IPS DF 4.7 (cell line): ENCODE measurements around the gene CPNE8.

Experiments
- DNase-seq: peaks from one replicate; pipeline ENCODE4 v3.0.0-alpha.2; 2013; ENCODE audit warnings: low spot score; ENCODE audit errors: extremely low read depth

CPNE8 gene

DNA sequence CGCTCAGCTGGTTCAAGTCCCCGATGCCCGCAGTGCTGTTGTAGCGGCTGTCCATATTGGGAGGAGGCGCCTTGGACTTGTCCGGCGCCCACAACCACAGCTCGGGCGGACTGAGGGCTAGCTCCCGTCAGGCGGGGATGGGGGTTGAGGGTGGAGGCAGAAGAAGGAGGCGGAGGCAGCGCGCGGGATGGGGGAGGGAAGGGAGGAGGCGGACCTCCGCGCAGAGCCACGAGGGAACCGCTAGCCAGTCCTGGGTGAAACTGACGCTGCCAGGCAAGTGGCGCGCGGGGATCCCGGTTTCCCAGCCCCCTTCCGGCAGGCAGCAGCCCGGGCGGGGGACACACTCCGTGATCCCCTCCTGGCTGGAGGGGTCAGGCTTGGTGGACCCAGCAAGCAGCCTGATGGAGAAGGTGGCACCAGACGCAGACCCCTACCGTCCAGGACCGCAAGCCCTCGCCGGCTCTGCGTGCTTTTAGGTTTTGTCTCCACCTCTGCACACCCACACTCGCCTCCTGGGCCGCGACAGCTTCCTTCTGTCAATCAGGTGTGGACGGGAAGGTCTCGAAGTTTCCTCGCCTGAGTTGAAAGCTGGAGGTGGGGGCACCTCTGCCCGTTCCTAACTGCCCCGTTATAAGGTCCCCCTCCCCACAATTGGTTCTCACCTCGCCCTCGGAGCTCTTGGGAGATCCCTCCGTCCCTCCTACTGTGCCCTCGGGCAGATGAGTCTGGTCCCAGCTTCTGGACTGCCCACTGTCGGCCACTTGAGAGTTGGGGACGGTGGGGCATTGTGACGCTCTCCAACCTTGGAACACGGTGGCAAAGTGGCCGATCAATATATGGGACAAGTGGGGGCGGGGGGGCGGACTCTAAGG, at the start of gene CPNE8:
TSS of gene CPNE8 (minus strand) at position 112 of the 872 bp plus-strand sequence. CDS start at position 55, 57 bp downstream.
- no peak for DNase-seq

GRCh38 chr12:38954238-38954873, 49.0 kb upstream of the CPNE8 start:
- DNase-seq: no peak

DNA sequence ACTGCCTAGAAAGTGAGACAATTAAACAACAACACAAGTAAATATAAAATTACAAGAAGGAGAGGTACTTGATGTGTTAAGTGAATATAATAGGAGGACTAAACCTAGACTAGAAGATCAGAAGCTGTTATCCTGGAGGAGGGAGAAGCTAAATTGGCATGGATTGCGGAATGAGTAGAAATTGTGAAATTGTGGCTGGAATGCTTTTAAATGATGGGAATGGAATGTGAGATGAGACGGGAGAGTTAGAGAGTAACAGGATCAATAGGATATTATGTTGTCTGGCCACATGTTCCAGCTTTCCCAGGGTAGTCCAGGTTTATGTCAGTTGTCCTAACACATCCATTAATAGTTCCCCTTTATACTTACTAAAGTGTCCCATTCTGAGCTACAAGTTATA, 44.0 kb upstream of the CPNE8 start:
- DNase-seq: no peak

- DNase-seq: no peak
Measured at GRCh38 chr12:38934686-38935085, 29.3 kb upstream of the CPNE8 start.

- no peak for DNase-seq
Measured at GRCh38 chr12:38934078-38934584, 28.7 kb upstream of the CPNE8 start.

GRCh38 chr12:38932320-38932719, 26.9 kb upstream of the CPNE8 start:
- DNase-seq: no peak

DNA sequence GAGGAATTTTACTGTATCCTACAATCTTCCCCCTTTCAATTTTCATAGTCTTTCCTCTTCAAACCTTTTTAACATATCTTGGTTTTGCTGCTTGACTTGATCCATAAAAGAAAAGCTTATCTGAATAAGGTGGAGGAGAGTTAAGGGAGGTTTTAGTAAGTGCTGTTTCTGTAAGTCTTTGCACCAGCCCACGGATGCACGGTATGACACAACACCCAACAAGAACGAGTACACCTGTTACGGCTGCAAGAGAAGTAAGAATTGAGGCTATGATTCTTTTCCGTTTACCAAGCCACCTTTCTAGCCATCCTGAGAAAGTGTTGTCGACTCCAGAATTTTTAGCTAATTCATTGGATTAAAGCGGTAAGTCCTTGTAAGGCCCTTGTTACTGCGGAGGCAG, 26.1 kb upstream of the CPNE8 start:
- no peak for DNase-seq

GRCh38 chr12:38930990-38931389, 25.6 kb upstream of the CPNE8 start:
- no peak for DNase-seq

DNA sequence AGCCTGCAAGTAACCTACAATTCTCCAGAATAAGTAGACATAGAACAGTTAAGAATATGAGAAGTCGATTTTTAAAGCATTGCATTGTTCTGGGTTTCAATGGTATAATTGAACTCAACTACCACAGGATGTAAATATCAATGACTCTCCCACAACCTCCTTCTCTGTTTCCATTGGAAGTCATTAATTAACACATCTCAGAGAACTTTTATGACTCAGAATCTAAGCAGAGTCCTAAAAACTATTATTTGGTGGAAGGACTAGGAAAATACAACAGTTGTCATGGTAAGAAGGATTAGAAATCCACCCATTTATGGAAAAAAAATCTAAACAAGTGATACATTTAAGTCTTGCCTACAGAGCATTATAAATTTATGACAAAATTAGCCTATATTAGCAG, 21.1 kb upstream of the CPNE8 start:
- DNase-seq: no peak

GRCh38 chr12:38921025-38921677, 15.8 kb upstream of the CPNE8 start:
- no peak for DNase-seq

DNA sequence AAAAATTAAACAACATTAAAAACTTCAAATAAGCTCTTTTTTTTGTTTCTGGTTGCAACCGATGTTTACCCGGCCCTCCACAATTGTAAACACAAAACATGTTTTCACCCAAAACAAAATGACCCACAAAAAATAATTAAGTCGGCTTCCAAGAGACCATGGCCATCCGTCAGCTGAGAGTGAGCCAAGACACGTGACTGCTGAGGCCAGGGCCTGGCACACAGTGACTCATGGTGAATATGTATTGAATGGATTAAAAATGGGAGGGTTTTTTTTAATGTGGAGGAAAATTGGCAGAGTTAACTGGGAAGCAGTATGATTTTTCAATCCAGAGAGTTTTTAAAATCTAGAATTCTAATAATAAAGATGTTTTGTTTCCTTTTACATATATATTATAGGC, 13.8 kb upstream of the CPNE8 start:
- DNase-seq: no peak

- no peak for DNase-seq
Measured at GRCh38 chr12:38915429-38916182, 10.2 kb upstream of the CPNE8 start.

DNA sequence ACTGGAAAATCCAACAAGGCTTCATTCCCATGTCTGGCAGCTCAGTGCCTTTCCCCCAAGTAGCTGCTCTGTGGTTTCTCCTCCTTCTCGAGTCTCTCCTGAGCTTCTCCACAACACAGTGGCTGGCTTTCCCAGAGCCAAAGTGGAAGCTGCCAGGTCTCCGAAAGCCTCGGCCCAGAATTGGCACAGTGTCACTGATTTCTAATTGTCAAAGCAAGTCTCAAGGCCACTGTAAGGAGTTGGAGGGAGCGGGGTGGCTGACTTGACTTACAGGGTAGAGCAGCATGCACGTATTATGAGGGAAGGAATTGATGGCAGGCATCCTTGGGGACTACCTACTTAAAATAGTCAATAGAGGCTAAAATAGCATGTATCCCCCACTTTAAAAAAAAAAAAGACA, 6.7 kb upstream of the CPNE8 start:
- DNase-seq: no peak

- no peak for DNase-seq
Measured at GRCh38 chr12:38911611-38912010, 6.2 kb upstream of the CPNE8 start.

- no peak for DNase-seq
Measured at GRCh38 chr12:38907201-38907923, 2.0 kb upstream of the CPNE8 start.

DNA sequence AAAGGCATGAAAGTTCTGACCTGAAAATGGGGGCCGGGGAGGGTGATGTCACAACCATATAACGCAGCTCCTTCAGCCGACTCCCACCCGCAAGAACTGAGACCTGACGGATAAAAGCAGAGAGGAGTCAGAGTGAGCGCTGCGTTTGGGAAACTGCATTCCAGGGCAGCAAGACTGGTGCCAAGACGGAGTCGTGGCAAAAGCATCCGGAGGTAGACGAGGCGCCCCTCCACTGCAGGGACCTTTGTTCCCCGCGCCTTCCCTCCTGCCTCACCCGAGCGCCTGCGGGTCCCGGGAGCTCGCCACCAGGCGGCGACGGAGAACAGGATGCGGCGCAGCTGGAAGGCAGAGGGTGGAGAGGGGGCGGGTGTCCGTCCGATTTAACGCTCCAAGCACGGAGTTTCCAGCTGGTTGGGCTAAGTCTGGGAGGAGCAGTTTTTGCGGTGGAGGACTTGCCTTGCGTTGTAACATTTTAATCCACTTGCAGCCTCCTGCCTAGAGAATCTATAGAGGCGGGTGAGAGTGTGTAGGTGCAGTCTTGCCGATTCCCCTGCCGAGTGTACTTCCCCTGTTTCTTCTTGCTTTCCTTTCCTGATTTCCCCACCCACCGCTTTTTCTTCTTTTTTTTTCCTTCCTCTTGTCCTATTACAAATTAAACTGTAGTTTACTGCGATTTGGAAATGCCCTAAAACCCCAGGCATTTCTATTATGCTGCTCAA, 1.2 kb upstream of the CPNE8 start:
- no peak for DNase-seq

GRCh38 chr12:38904537-38905479, 583 bp downstream of the CPNE8 start:
- DNase-seq: no peak

GRCh38 chr12:38903596-38903995, 1.8 kb downstream of the CPNE8 start:
- no peak for DNase-seq
